K562 (cell line): ENCODE results near the gene PIGV. TPM values are rescaled to one million over a fixed set of nuclear protein-coding genes. Genes with fewer than 3 reads are reported as not detected.
A peak's percentile ranks its signal among the peaks of the same experiment; 100 is the strongest.

ENCODE experiments used
- ATAC-seq: fragments of 200-7000 bp; cut with Tn5 transposase; 3 replicates; pipeline ENCODE4 v1.9.1; 2020; ENCODE audit warnings: moderate library complexity
- BruUV-seq: library from RNA; stranded (reverse); fragments of 400-500 nt; replicated peaks from 2 replicates; lab custom pipeline; 2021; lab: Mats Ljungman, UMichigan
- CTCF ChIA-PET: fragments of 300-600 bp; formaldehyde crosslinking; extraction: SDS; loops from one replicate; lab custom pipeline; 2021; ENCODE audit warnings: low intra/inter-chr PET ratio; lab: Yijun Ruan, JAX
- POLR2A ChIA-PET: fragments of 300-600, 350-650 bp; sonication (Branson Sonifier 250); formaldehyde crosslinking; extraction: SDS; loops from one replicate; lab custom pipeline; 2021; ENCODE audit warnings: antibody characterized with exemption, inconsistent platforms; lab: Yijun Ruan, JAX
- DNase-seq, 4 experiments: peaks; one replicate each; pipeline versions ENCODE4 v3.0.0 to v3.0.0-alpha.2; 2011 to 2018; ENCODE audit warnings: low spot score in 3 of 4, mixed read lengths in 3 of 4; ENCODE audit errors: extremely low read depth in 1 of 4
- FAIRE-seq: peaks from 2 replicates; lab custom pipeline; 2011; peaks lifted over from hg19 to GRCh38; lab: Jason Lieb, UNC
- H2AFZ ChIP-seq: 2 replicates; pipeline ENCODE4 v1.6.0; 2011; ENCODE audit warnings: low read depth, low read length, control low read depth, inconsistent platforms
- H3K27ac ChIP-seq: fragments of 200-600 bp; 3 replicates; pipeline ENCODE4 v1.8.0; 2011; ENCODE audit warnings: low read depth, mild to moderate bottlenecking, control low read depth, inconsistent platforms, low read length, moderate library complexity, mixed read lengths; ENCODE audit errors: extremely low read depth
- H3K27me3 ChIP-seq, 2 experiments: fragments of 300-600 bp in 1 of 2; 2 replicates in 1 of 2; 3 replicates in 1 of 2; pipeline versions ENCODE4 v1.6.0 to v1.8.0; 2011; ENCODE audit warnings: inconsistent platforms in 2 of 2, low read length in 2 of 2, mild to moderate bottlenecking in 1 of 2, mixed read lengths in 1 of 2, moderate library complexity in 1 of 2; ENCODE audit not compliant: control insufficient read depth in 2 of 2, insufficient read depth in 2 of 2
- H3K36me3 ChIP-seq: fragments of 300-600 bp; 3 replicates; pipeline ENCODE4 v1.8.0; 2011; ENCODE audit warnings: mild to moderate bottlenecking, low read length, inconsistent platforms; ENCODE audit not compliant: control insufficient read depth, insufficient read depth
- H3K4me1 ChIP-seq, 2 experiments: fragments of 200-600 bp in 1 of 2; replicated peaks in 1 of 2; 2 replicates in 1 of 2; 3 replicates in 1 of 2; pipeline versions ENCODE4 v1.5.1 to v1.8.0; 2011; ENCODE audit warnings: inconsistent platforms in 2 of 2, low read length in 2 of 2, mild to moderate bottlenecking in 1 of 2, mixed read lengths in 1 of 2, moderate library complexity in 1 of 2; ENCODE audit not compliant: control insufficient read depth in 2 of 2, insufficient read depth in 2 of 2
- H3K4me2 ChIP-seq: 2 replicates; pipeline ENCODE4 v1.6.1; 2011; ENCODE audit warnings: low read length, control low read depth, inconsistent platforms, mixed read lengths; ENCODE audit not compliant: insufficient read depth
- H3K4me3 ChIP-seq: fragments of 200-600 bp; sonication (generic), shearing (Covaris generic); 2 replicates; pipeline ENCODE4 v1.5.1; 2016; ENCODE audit warnings: control low read depth, inconsistent platforms
- H3K79me2 ChIP-seq: fragments of 200-600 bp; 3 replicates; pipeline ENCODE4 v1.8.0; 2011; ENCODE audit warnings: low read length, inconsistent platforms; ENCODE audit not compliant: control insufficient read depth, insufficient read depth
- H3K9ac ChIP-seq, 2 experiments: 2 replicates each; pipeline versions ENCODE4 v1.6.0 to v1.6.1; 2011; ENCODE audit warnings: low read depth in 2 of 2, low read length in 2 of 2, control low read depth in 1 of 2, inconsistent platforms in 1 of 2, mild to moderate bottlenecking in 1 of 2, mixed read lengths in 1 of 2; ENCODE audit not compliant: insufficient read depth in 1 of 2
- H3K9me1 ChIP-seq: one replicate; pipeline ENCODE4 v1.6.0; 2011; ENCODE audit warnings: inconsistent platforms, mild to moderate bottlenecking, low read length, moderate library complexity; ENCODE audit not compliant: control insufficient read depth, insufficient read depth
- H3K9me3 ChIP-seq: replicated peaks from 2 replicates; pipeline ENCODE4 v1.5.1; 2011; ENCODE audit warnings: low read depth, low read length, inconsistent platforms; ENCODE audit not compliant: control insufficient read depth, insufficient read depth
- H4K20me1 ChIP-seq: replicated peaks from 2 replicates; pipeline ENCODE4 v1.6.1; 2011; ENCODE audit warnings: low read length, inconsistent platforms, mixed read lengths; ENCODE audit not compliant: control insufficient read depth, insufficient read depth
- CBFA2T2 ChIP-seq: fragments of 450-650 bp; conservative IDR thresholded peaks from 2 replicates; pipeline ENCODE4 v1.6.1; 2017; ENCODE audit warnings: mild to moderate bottlenecking
- CREBBP ChIP-seq: IDR thresholded peaks from one replicate; pipeline ENCODE4 v1.6.1; 2012; ENCODE audit warnings: low read depth, mild to moderate bottlenecking, control low read depth, inconsistent platforms, low read length
- DACH1 ChIP-seq: fragments of 450-650 bp; IDR thresholded peaks from 2 replicates; pipeline ENCODE4 v1.6.1; 2018; ENCODE audit not compliant: partially characterized antibody
- EHMT2 ChIP-seq: fragments of 450-650 bp; IDR thresholded peaks from 2 replicates; pipeline ENCODE4 v1.6.1; 2018; ENCODE audit warnings: antibody characterized with exemption
- EP300 ChIP-seq: IDR thresholded peaks from 2 replicates; pipeline ENCODE4 v1.6.1; 2012; ENCODE audit warnings: low read length, improper control_type of control experiment
- EZH2 ChIP-seq: IDR thresholded peaks from 2 replicates; pipeline ENCODE4 v1.6.1; 2012; ENCODE audit warnings: low read depth, mild to moderate bottlenecking, inconsistent platforms, low read length, borderline replicate concordance
- GABPB1 ChIP-seq: sonication (generic); formaldehyde crosslinking; IDR thresholded peaks from 2 replicates; pipeline ENCODE4 v1.8.0; 2022; ENCODE audit warnings: mild to moderate bottlenecking, missing genetic modification reagents
- GATA2 ChIP-seq: sonication (generic); formaldehyde crosslinking; IDR thresholded peaks from 2 replicates; pipeline ENCODE4 v1.4.0; 2020; ENCODE audit warnings: mild to moderate bottlenecking, missing genetic modification reagents
- HDGF ChIP-seq: fragments of 450-650 bp; IDR thresholded peaks from 2 replicates; pipeline ENCODE4 v1.6.1; 2016
- JUN ChIP-seq, 2 experiments: sonication (generic) in 1 of 2; formaldehyde crosslinking in 1 of 2; IDR thresholded peaks; 2 replicates each; pipeline versions ENCODE4 v1.6.1 to v1.8.0; 2012 to 2022; ENCODE audit warnings: borderline replicate concordance in 2 of 2, mild to moderate bottlenecking in 2 of 2, improper control_type of control experiment in 1 of 2, low read depth in 1 of 2, low read length in 1 of 2, missing genetic modification reagents in 1 of 2
- KLF6 ChIP-seq: fragments of 250-450 bp; sonication (Bioruptor Pico); IDR thresholded peaks from 2 replicates; pipeline ENCODE4 v1.4.0; 2020; ENCODE audit warnings: mild to moderate bottlenecking, moderate library complexity, borderline replicate concordance
- NELFE ChIP-seq: IDR thresholded peaks from 2 replicates; pipeline ENCODE4 v1.6.1; 2011; ENCODE audit warnings: mild to moderate bottlenecking; ENCODE audit not compliant: insufficient read depth, insufficient read length
- RBM17 ChIP-seq: fragments of 200-400 bp; formaldehyde crosslinking; IDR thresholded peaks from 2 replicates; pipeline ENCODE4 v1.6.1; 2017; ENCODE audit warnings: low read depth, mild to moderate bottlenecking, low read length, borderline replicate concordance
- SMARCA4 ChIP-seq: fragments of 450-650 bp; IDR thresholded peaks from 2 replicates; pipeline ENCODE4 v1.6.1; 2016
- STAG1 ChIP-seq: sonication (generic); formaldehyde crosslinking; IDR thresholded peaks from 2 replicates; pipeline ENCODE4 v1.5.0; 2020; ENCODE audit warnings: missing genetic modification reagents, borderline replicate concordance
- ZFX ChIP-seq: sonication (generic); formaldehyde crosslinking; IDR thresholded peaks from 2 replicates; pipeline ENCODE4 v1.8.0; 2022; ENCODE audit warnings: mild to moderate bottlenecking, missing genetic modification reagents, moderate library complexity
- ZNF586 ChIP-seq: fragments of 450-650 bp; formaldehyde crosslinking; conservative IDR thresholded peaks from 2 replicates; pipeline ENCODE4 v1.4.0; 2020; ENCODE audit warnings: mild to moderate bottlenecking, moderate library complexity
- ZNF717 ChIP-seq: fragments of 250-450 bp; sonication (Bioruptor Pico); IDR thresholded peaks from 2 replicates; pipeline ENCODE4 v1.5.0; 2021
- WGBS: fragments of 100-300 bp; shearing (Covaris generic); methylation state at CpG from one replicate; pipeline ENCODE4 v1.1.6; 2016; ENCODE audit warnings: low coverage, mixed read lengths; ENCODE audit not compliant: insufficient coverage; ENCODE audit errors: missing lambda C conversion rate; 5-methylcytosine and 5-hydroxymethylcytosine counted together
- in situ Hi-C: fragments of 300-500 bp; cut with MboI; formaldehyde crosslinking; loops from 4 replicates; pipeline ENCODE4 v1.15.0; 2018; ENCODE audit warnings: inconsistent platforms, mixed read lengths
- intact Hi-C: fragments of 100-400 bp; cut with micrococcal nuclease; formaldehyde crosslinking; loops from 2 replicates; pipeline ENCODE4 v1.14.2; 2022
- polyA plus RNA-seq, 8 experiments: library from polyadenylated mRNA; depleted of rRNA in 4 of 8; stranded (reverse) in 5 of 8; unstranded in 3 of 8; fragments of >200 nt; fragmentation: Nextera tagmentation in 2 of 8; fragmentation: Illumina TruSeq in 1 of 8; extraction: Ambion mirVana in 2 of 8; extraction: Trizol in 1 of 8; gene quantifications; 2 replicates each; pipeline versions ENCODE4 v1.2.1 to v1.2.3, GENCODE V29; 2011 to 2014; ENCODE audit warnings: inconsistent platforms in 1 of 8, missing spikeins in 1 of 8
- total RNA-seq, 7 experiments: library from RNA; depleted of rRNA in 6 of 7; stranded (reverse); fragments of >200 nt in 6 of 7; fragmentation: Illumina TruSeq in 2 of 7; extraction: Trizol in 2 of 7; gene quantifications; 2 replicates each; pipeline versions ENCODE4 v1.2.1 to v1.2.3, GENCODE V29; 2011 to 2021; ENCODE audit warnings: low replicate concordance in 1 of 7
- TF ChIP-seq, protein P1 (sequence below): fragments of 450-650 bp; IDR thresholded peaks from 2 replicates; pipeline ENCODE4 v1.6.1; 2016; ENCODE audit warnings: borderline replicate concordance
- TF ChIP-seq, protein P2 (sequence below): fragments of 450-650 bp; conservative IDR thresholded peaks from 2 replicates; pipeline ENCODE4 v1.6.1; 2016; ENCODE audit warnings: missing genetic modification characterization, low read depth, mild to moderate bottlenecking, control low read depth, missing compliant biosample characterization

The PIGV gene
- total and polyA plus RNA-seq, 9 of the 15 experiments (the other 6 are each of a cell fraction or from before 2014, with no cell fraction given) = 8.4 to 21.8 (median 11.7) TPM

DNA sequence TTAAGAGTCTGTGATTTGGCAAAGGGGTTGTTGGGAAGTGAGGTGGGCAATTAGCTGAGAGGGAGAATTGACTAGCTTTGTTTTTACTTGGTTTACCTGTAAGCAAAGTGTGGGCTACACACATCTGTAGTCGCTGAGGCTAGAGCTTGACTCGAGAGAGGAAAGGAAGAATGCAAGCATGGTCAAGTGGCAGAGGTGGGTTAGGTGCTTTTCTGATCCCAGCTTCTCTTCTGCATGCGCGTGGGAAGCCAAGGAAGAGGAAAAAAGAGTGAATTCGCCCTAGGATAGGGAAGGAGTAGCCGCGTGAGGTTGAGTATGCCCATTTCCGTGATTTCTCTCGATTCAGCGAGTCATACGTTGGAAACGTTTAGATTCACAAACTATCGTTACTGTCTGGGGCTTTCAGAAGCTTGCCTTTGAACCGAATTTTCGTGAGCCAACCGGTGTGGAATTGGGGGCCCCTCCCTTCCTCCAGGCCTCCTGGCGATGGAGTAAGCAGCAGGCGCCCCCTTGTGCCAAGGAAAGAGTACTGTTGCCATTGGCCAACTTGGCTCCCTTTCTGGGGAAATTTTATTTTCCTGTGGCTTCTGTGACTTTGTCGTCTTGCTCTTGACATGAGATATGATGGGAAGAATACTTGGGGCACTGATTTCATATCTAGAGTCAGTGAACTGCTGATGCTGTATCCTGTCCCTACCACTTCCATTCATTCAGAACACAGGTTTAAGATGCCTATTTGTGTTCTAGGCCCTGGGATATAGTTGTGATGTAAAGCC lies 1.3 kb downstream of the PIGV start:
- peak overlapping the region; percentile 75 for H2AFZ ChIP-seq
- peak; percentile 86 to 96 (median 90) for DNase-seq
- WGBS = 2% methylated on average over 19 of the region's 19 CpGs
- H3K36me3 ChIP-seq = peaks cover 5% of the 10 kb centered on the region; the same call in 2 of the 3 replicates
- H3K9me1 ChIP-seq = no peaks in the 10 kb centered on the region
- peak overlapping the region; percentile 66 for H3K4me3 ChIP-seq
- POLR2A ChIA-PET = interaction anchor here (0.9 to 9.2 kb wide), 27 partner anchors 11 to 289 kb away, joined by 3 to 112 read pairs (median 7); partner anchors contain the start of gene ARID1A
- peak overlapping the region; percentile 96 for H3K4me2 ChIP-seq
- BruUV-seq = no TSS peak
- H3K9ac ChIP-seq = peak overlapping the region; percentile 97 to 98
- intact Hi-C loops = loop anchor here (1.0 to 5.0 kb wide), 7 partner anchors 66 to 302 kb away; no protein-coding TSS in a partner anchor
- no peaks in the 10 kb centered on the region for H3K9me3 ChIP-seq
- no peaks in the 10 kb centered on the region for H3K27me3 ChIP-seq
- peaks cover 53% of the 10 kb centered on the region for H3K79me2 ChIP-seq
- peak; percentile 41 for ATAC-seq
- peak; percentile 74 for FAIRE-seq
- H3K27ac ChIP-seq = peak overlapping the region; percentile 98
- peaks cover 49 to 72% of the 10 kb centered on the region in 2 experiments for H3K4me1 ChIP-seq
- CTCF ChIA-PET = interaction anchor here (0.5 to 5.0 kb wide), 12 partner anchors 17 to 288 kb away, joined by 3 to 80 read pairs (median 4); no protein-coding TSS in a partner anchor
- in situ Hi-C loops = no loop called here
- no peaks in the 10 kb centered on the region for H4K20me1 ChIP-seq
- no peak for TF ChIP-seq CBFA2T2
- TF ChIP-seq, protein P1, sequence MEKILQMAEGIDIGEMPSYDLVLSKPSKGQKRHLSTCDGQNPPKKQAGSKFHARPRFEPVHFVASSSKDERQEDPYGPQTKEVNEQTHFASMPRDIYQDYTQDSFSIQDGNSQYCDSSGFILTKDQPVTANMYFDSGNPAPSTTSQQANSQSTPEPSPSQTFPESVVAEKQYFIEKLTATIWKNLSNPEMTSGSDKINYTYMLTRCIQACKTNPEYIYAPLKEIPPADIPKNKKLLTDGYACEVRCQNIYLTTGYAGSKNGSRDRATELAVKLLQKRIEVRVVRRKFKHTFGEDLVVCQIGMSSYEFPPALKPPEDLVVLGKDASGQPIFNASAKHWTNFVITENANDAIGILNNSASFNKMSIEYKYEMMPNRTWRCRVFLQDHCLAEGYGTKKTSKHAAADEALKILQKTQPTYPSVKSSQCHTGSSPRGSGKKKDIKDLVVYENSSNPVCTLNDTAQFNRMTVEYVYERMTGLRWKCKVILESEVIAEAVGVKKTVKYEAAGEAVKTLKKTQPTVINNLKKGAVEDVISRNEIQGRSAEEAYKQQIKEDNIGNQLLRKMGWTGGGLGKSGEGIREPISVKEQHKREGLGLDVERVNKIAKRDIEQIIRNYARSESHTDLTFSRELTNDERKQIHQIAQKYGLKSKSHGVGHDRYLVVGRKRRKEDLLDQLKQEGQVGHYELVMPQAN = peak; percentile 65; the same call in 1 of the 2 replicates
- TF ChIP-seq KLF6 (CRISPR knock-in tag) = no peak
- TF ChIP-seq, protein P2, sequence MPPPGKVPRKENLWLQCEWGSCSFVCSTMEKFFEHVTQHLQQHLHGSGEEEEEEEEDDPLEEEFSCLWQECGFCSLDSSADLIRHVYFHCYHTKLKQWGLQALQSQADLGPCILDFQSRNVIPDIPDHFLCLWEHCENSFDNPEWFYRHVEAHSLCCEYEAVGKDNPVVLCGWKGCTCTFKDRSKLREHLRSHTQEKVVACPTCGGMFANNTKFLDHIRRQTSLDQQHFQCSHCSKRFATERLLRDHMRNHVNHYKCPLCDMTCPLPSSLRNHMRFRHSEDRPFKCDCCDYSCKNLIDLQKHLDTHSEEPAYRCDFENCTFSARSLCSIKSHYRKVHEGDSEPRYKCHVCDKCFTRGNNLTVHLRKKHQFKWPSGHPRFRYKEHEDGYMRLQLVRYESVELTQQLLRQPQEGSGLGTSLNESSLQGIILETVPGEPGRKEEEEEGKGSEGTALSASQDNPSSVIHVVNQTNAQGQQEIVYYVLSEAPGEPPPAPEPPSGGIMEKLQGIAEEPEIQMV = no peak
- no peak for TF ChIP-seq NELFE
- TF ChIP-seq ZNF586 (CRISPR knock-in tag) = no peak
- TF ChIP-seq EHMT2 = no peak
- no peak for TF ChIP-seq DACH1
- TF ChIP-seq GATA2 (CRISPR knock-in tag) = no peak
- no peak; the same call in 1 of the 2 replicates for TF ChIP-seq SMARCA4
- TF ChIP-seq STAG1 (CRISPR knock-in tag) = peak; percentile 93
- TF ChIP-seq JUN (IDR thresholded peaks at IDR 0.05; ENCODE audit: borderline replicate concordance, low read depth, low read length) = peak; percentile 42; the same call in 1 of the 2 replicates
- TF ChIP-seq JUN (CRISPR knock-in tag; IDR thresholded peaks at IDR 0.05; ENCODE audit: borderline replicate concordance) = no peak
- TF ChIP-seq HDGF = peak; percentile 95; the same call in 1 of the 2 replicates
- TF ChIP-seq GABPB1 (CRISPR knock-in tag) = no peak
- no peak for TF ChIP-seq EZH2
- TF ChIP-seq EP300 = peak; percentile 47
- 0 out of 2 replicates have a peak, but pooled peaks have one; percentile 12 for TF ChIP-seq ZFX (CRISPR knock-in tag)
- no peak for TF ChIP-seq CREBBP
- TF ChIP-seq RBM17 = no peak
- no peak for TF ChIP-seq ZNF717 (CRISPR knock-in tag)
